ENCODE results near the gene SMIM38.

The SMIM38 gene

DNA sequence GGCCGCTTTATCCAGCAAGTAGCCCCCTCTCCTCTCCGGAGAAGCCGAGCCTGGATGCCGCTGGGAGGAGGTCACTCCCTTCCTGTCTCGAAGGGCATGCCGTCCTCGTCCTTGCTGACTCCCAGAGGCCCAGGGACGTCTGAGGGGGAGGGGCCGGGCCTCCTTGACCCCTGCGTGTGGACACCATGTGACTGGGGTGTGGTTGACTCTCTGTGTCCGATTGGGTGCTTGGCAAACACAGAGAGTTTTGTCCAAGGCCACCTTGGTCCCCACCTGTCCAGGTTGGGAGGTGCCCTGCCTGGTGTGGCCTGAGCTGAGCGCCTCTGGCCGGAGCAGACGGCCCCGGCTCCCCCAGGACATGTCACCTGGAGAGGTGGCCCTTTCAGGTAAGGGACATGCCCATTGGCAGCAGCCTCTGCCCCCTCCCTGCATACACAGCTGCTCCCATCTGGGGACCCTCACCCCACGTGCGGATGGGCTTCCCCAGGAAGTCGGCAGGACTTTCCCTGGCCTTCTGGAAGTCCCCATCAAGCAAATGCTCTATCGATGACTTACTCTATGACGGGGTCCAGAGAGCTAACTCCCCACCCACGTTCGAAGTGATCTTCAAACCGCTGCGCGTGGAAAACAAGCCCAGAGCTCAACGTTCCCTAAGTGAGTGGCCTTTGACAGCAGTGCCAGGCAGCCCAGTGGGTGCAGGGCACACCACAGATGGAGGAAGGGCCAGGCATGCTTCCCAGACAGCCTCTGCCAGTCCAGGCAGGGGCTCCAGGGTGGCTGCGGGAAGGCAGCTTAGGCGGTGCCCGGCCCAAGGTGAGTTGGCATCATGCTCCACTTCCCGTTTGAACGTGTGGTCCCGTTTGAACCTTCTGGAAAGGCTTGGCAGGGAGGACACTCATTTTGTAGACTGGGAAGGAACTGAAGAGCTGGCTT lies at the start of gene SMIM38:
SMIM38 (plus strand) TSS at position 634 of the 933 bp plus-strand sequence. CDS start 1,912 bp downstream, outside the sequence.
- no peak for DNase-seq (ENCODE audit: low spot score)

DNA sequence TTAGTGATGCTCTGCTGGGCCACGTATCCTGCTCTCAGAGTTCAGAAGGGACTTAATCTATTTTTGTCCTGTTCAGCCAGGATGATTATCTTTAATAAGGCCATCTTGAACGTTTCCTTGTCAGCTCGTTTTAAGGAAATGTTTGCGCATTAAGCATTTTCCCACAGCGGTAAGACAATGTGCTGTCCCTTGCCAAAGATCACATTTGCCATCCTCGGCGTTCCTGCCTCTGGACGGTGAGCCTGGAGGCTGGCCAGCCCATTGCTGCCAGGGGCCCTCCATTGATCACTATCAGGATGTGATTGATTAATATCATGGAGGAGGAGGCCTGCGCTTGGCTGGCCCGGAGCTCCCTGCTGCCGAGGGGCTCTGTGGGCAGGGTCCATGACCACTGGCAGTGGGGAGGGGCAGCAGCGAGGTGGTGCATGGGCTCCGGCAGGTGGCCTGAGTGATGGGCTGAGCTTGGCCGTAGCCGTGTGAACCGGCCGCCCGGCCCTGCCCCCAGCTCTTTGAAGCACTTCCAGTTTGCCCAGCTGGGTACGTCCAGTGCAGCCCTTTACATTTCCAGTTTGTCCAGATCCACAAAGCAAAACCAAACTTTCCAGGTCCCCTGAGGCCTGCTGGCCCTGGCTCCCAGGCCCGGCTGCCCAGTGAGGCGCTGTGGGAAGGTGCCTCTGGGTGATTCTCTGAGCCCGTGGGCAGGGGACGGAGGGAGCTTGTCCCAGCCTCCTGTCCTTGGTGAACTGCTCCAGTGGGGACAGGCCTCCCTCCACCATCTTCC lies 49.5 kb upstream of the SMIM38 start:
- DNase-seq (ENCODE audit: low spot score), result no peak

DNA sequence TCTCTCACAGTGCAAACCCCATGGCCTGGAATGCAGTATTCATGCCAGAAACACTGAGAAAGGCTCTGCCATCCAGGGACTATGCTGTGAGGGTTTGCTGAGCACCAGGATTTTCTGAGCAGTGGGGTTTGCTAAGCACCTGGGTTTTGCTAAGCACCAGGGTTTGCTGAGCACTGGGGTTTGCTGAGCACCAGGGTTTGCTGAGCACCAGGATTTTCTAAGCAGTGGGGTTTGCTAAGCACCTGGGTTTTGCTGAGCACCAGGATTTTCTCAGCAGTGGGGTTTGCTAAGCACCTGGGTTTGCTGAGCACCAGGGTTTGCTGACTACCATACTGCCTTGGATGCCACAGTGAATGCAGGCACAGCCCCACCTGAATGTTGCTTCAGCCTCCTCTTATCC lies 48.3 kb upstream of the SMIM38 start:
- DNase-seq (ENCODE audit: low spot score), result no peak

DNA sequence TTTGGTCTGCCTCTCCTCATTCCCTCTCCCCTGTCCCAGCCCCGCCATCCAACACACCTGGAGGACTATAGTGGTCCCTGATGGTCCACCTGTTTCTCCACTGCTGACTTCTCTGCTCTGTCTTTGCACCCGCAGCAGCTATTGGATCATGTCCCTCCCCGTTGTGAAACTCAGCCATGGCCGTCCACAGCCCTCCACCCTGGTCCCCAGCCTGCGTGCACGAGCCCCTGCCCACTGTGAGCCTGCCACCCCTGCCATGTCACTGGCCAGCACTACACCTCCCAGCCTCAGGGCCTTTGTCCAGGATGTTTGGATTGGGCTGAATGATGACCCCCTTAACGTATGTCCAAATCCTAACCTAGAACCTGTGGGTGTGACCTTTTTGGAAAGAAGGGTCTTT lies 47.7 kb upstream of the SMIM38 start:
- DNase-seq (ENCODE audit: low spot score), result no peak

DNA sequence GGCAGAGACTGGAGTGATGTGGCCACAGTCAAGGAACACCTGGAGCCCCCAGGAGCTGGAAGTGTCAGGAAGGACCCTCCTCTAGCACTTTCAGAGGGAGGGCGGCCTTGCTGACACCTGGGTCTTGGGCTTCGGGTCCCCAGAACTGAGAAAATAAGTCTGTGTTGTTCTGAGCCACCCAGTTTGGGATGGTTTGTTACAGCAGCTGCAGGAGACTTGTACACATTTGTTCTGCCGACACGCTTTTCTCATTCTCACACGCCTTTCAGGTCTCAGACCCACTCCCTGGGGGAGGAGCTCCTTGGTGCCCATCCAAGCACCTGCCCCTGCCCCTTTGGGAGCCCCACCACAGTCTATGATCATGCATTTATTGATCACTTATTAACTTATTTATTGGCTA lies 47.2 kb upstream of the SMIM38 start:
- DNase-seq (ENCODE audit: low spot score), result no peak

DNA sequence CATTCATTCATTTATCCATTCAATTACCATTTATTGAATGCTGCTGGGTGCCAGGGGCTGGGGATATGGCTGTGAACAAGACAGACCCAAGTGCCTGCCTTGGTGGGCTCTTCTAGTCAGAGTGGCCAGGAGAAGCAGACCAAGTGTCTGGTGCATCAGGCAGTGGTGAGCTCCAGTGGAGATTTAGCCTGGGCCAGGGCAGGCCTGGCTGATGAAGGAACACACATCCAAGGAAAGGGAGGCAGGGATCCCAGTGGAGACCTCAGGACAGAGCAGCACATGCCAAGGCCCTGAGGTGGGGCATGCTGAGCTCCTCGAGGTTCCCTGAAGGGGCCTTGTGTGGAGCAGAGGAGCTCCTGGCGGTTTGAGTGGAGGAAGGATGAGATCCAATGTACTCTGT lies 46.6 kb upstream of the SMIM38 start:
- DNase-seq (ENCODE audit: low spot score), result no peak

DNA sequence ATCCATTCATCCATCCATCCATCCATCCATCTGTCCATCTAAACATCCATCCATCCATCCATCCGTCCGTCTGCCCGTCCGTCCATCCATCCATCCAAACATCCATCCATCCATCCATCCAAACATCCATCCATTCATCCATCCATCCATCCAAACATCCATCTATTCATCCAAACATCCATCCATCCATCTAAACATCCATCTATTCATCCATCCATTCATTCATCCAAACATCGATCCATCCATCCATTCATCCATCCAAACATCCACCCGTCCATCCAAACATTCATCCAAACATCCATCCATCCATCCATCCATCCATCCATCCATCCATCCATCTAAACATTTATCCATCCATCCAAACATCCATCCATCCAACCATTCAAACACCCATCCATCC lies 45.3 kb upstream of the SMIM38 start:
- no peak for DNase-seq (ENCODE audit: low spot score)

DNA sequence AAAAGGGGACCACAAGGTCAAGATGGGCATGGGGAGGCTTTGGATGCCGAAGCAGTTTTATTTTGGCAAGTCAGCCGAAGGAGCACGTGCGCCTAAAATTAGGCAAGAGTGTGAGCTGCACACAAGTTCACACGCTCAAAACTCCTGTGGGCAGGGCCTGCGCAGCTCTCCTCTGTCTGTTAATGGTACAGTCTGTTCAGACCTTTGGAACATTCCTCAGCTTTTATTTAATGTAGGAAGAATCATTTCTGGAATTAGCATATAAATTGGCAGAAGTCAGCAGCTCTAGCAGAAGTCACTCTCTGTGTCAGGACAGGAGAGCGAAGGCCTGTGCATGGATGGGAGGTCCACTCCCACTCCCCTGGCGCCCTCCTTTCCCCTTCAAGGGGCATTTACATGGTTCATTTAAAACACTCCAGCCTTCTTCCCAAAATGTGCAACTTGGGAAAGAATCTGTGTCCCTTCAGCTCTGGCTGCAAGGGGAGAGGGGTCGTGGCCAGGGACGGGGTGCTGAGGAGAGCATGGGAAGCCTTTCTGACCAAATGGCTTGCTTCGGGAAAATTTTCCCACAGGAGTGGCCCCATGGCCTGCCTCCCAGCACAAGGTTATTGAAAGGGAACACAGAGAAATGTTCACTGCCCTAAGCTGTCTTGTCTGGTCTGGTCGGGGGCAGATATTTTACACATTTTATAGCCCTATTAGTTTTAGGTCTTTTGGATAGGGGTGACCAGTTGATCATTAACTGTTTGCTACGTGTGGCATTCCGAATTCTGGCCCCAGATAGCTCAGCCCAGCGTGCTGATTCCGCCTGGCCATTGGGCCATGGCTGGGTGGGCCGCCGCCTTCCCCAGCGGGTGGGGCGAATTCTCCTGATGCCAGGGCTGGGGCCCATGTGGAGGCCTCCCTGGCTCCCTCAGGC lies 43.9 kb upstream of the SMIM38 start:
- DNase-seq (ENCODE audit: low spot score), result no peak

DNA sequence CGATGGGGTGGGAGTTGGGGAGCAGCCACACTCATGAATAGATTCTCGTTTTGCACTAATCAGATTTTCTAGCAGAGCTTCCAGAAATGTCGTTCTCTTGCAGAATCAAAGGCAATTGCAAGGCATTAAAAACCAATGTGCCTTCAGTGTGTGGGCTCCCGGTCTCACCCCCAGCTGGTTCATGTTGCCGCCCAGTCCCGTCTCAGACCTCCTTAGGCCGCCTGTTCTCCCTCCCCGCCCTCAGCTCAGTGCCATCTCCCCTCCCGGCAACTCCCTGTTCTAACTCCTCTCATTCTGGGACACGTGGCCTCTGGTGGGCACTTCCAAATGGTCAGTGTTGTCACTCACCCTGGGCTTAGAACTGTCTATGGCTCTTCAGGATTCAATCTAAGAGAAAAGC lies 42.5 kb upstream of the SMIM38 start:
- no peak for DNase-seq (ENCODE audit: low spot score)

DNA sequence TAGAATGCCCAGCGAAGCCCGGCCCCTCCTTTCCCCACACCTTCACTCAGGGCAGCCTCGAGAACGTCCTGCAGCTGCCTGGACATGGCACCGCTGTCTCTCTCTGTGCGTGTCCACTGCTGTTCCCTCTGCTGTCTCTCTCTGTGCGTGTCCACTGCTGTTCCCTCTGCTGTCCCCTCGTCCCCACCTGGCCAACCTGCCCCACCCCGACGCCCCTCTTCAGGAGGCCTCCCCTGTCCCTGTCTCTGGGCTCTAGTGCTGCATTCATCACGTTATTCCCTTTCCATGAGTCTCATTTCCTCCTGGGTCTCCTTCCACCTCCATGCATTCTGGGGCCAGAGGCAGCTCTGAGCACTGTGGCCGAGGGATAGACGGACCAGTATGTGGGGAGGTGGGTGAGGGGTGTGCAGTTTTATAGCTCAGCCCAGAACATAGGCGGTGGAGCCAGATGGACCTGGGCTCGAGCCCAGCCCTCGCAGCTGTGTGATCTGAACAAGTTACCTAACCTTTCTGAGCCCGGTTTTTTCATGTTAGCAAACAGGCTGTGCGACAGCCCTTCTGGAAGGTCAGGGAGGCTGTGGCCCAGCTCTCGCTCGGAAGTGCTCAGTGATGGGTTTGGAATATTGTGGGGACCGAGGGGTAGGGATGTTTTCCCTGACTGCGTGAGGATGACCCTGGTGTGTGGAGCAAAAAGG lies 41.9 kb upstream of the SMIM38 start:
- DNase-seq (ENCODE audit: low spot score), result no peak

DNA sequence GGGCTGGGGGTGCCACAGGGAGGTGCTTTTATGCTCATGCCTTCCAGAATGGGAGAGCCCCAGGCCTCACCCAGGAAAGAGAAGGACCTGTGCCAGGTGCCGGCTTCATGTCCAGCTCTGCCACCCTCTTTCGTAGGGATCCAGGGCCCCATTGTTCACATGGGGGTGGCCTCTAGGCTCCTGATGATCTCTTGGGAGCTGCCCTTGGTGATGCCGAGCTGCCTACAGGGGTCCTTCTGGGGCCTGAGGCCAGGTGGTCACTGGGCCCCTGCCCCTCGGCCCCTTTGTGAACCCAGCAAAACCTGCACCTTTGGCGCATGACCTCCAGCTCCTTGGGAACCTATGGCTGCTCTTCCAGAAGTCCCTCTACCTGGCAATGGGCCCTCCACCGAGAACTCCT lies 41.4 kb upstream of the SMIM38 start:
- DNase-seq (ENCODE audit: low spot score), result no peak

DNA sequence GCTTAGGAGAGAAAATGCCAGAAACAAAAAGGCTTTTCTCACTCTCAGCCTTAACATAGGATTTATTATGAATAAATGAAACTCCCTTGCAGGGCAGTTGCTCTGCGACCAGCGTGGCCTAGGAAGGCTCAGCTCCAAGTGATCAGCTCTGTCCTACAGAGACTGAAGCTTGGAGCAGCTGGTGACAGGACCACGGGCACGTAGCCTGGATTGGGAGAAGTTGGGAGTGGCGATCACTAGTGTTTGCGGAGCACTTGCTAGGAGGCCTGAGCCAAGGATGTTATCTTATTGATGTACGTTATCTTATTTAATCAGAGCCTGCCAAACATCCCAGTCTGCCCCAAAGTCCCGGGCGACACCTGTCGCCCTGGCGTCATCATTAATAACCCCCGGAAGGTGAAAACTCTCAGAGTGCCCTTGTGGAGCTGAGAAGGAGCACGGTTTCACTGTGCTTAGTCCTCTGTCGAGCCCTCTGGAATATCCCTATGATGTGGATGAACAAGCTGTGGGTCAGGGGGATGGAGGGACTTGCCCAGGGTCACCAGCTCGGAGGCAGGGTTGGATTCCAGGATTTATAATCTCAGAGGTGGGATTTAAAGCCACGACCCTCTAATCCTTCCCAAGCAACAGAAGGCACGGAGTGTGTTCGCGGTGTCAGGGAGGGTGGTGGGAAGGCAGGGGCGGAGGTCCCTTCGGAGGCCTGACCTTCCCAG lies 40.8 kb upstream of the SMIM38 start:
- no peak for DNase-seq (ENCODE audit: low spot score)

DNA sequence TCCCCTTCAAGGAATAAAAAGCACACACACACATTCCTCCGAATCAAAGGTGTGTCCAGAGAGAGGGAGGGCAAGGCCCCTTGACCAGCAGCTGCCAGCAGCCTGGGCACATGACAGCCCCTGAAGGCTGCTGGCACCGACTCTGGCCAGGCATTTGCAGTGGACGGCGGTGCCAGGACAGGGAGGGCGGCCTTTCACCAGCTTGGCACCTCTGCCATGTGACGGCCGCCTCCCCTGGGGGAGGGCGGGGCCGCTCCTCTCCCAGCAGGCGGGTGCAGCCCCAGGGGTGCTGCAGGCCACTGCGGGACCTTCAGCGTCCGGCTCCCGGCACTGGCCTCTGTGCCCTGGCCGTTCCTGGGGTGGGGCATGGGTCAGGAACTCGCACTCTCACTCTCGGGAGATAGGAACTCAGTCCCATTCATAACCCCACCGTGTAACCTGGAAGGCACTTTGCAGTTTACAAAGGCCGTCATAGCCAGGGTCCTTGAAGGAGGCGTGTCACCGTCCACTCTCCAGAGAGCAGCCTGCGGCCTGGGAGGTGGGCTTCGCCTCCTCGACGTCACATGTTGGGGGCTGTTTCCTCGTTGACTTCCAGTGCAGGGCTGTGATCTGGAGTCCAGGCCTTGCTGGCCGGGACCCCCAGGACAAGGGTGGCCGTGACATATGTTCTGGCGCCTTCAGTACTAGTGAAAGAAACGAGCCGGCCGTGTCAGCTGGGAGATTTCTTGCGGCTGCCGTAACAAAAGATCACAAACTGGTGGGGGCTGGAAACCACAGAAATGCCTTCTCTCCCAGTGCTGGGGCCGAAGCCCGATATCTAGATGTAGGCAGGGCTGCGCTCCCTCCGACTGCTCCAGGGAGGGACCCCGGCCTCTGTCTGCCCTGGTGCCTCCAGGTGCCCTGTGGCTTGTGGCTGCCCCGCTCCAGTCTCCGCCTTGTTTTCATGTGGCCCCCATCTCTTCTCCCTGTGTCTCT lies 39.9 kb upstream of the SMIM38 start:
- DNase-seq (ENCODE audit: low spot score), result no peak

DNA sequence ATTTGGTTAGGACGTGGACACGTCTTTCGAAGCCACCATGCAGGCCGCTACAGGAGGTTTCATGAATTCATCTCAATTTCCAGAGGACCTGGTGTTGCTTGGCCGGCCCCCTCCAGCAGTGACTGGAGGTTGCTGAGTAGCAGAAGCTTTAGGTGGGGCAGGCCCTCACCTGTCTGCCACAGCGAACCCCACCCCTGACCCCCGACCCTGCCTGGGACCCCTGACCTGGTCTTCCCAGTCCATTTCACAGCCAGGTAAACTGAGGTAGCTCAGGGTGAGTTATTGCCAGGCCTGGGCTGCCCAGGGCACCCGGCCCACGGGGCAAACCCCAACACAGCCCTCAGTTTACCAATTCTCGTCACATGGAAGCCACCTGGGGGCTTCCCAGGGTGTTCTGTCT lies 39.1 kb upstream of the SMIM38 start:
- DNase-seq (ENCODE audit: low spot score), result no peak

DNA sequence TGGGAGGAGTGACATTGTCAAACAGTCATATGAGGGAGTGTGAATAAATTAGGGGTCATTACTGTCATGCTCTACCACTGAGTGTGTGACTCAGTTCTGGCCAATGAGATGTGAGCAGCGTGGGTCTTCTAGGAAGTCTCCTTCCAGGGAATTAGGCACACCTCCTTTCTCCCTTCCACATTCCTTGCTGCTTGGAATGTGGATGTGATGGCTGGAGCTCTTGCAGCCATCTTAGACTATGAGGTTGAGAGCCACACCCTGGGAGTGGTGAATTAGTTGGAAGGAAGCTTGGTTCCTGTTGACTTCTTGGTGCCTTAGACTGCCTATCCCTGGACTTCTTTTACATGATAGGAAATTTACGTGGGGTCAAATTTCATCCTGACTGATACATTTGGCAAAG lies 36.5 kb upstream of the SMIM38 start:
- no peak for DNase-seq (ENCODE audit: low spot score)

DNA sequence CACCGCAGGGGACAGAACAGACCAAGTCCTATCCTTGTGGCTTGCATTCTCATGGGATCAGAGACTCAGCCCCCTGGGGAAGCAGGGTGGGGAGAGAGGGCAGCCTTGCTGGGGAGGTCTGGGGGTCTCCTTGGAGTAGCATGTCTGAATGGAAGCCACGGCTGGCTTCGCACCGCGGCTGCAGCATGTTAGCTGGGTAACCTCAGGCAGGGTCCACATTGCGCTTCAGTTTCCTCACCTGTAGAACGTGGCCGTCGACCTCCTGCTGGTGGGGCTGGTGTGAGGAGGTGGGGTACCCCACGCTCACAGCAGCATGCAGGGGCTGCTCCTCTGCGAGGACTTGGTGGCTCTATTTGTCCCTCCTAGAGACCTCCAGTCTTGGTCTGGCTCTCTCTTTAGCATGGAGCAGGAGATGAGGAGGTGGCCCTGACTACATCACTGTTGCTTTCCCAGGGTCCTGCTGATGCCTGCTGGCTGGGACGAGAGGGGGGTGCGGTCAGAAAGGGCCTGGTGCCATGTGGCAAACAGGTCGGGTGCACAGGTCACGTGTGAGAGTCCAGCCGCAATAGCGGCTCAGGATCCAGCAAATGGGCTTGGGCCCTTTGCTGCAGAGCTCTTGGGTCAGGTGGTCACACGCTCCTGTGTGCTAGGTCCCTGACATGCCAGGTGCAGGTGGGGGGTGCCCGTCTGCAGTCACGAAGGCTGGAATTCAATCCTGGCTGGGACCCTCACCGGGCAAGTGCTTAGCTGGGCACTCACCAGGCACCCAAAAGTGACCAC lies 35.4 kb upstream of the SMIM38 start:
- no peak for DNase-seq (ENCODE audit: low spot score)

DNA sequence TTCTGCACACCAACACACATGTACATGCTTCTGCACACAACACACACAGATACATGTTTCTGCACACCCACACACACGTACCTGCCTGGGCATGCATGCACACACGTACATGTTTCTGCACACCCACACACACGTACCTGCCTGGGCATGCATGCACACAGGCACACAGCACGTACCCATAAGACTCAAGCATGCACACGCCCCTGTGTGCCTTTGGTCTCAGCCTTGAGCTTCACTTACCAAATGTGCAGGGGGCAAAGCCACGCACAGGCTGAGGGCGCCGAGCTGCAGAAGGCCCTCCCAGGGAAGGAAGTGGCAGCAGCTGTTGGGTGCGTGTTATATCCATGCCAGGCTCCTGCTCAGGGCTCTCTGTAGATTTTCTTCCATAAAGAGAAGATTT lies 34.7 kb upstream of the SMIM38 start:
- no peak for DNase-seq (ENCODE audit: low spot score)

DNA sequence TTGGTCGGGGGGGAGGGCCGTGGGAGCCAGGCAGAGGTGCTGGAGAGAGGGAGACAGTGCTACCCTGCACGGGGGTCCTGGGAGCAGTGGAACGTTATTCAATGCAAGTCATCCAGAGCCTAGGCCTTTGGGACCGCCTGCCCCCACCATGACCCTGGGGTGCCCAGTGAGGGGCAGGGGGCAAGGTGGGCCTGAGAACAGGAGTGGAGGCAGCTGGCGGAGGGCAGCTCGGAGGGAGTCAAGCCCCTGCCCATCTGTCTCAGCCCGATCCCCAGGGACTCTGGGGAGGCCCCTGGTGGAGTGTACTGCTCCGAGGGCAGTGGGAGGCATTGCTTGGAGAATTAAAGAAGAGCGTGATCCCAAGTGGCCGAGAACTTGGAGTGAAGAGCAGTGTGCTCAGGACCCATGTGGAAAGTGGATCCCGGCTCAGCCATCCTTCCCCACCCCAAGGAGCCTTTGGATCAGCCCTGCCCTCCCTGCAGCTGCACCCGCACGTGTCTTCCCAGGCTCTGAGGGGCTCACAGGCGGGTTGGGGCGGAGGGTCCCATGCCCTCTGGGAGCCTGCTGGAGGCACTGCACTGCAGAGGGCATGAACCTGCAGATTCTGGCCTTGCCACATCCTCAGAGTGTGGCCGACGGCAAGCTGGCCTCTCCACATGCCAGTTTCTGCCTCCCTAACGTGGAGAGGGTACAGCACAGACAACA lies 34.0 kb upstream of the SMIM38 start:
- no peak for DNase-seq (ENCODE audit: low spot score)
